GM12878 (cell line): ENCODE data around the gene PGLYRP2. TPM values are rescaled to one million over a fixed set of nuclear protein-coding genes. Genes with fewer than 3 reads are reported as not detected.
"Not testable (repeated sequence)": the region's sequence is repeated elsewhere in the genome, so short reads cannot be mapped to it uniquely, and the experiment has no call there.

Experiments used
- ATAC-seq: fragments of 200-7000 bp; cut with Tn5 transposase; 3 replicates; pipeline ENCODE4 v1.9.1; 2020; ENCODE audit warnings: mild to moderate bottlenecking, moderate library complexity
- BruUV-seq: library from RNA; stranded (reverse); fragments of 400-500 nt; replicated peaks from 2 replicates; lab custom pipeline; 2021; lab: Mats Ljungman, UMichigan
- CTCF ChIA-PET: fragments of 300-600 bp; sonication (Branson Sonifier 250); formaldehyde crosslinking; extraction: SDS; loops from one replicate; lab custom pipeline; 2021; ENCODE audit warnings: inconsistent platforms; lab: Yijun Ruan, JAX
- POLR2A ChIA-PET: fragments of 350-600 bp; formaldehyde crosslinking; extraction: SDS; loops from one replicate; lab custom pipeline; 2021; ENCODE audit warnings: inconsistent platforms; lab: Charles Lee
- RAD21 ChIA-PET: fragments of 300-600 bp; sonication (Branson Sonifier 250); formaldehyde crosslinking; loops from one replicate; lab custom pipeline; 2023; ENCODE audit warnings: antibody characterized with exemption; ENCODE audit not compliant: unreplicated experiment; lab: Charles Lee
- SMC1A ChIA-PET: fragments of 300-600 bp; sonication (Branson Sonifier 250); formaldehyde crosslinking; loops from one replicate; lab custom pipeline; 2023; ENCODE audit not compliant: unreplicated experiment, uncharacterized antibody; lab: Charles Lee
- DNase-seq: peaks from one replicate; pipeline ENCODE4 v3.0.0-alpha.2; 2011; ENCODE audit warnings: low read depth, low spot score
- FAIRE-seq: peaks from 3 replicates; lab custom pipeline; 2011; peaks lifted over from hg19 to GRCh38; lab: Jason Lieb, UNC
- H2AFZ ChIP-seq: 2 replicates; pipeline ENCODE4 v1.6.0; 2011; ENCODE audit warnings: low read depth, low read length, control low read depth; ENCODE audit not compliant: control insufficient read depth
- H3K27ac ChIP-seq: 2 replicates; pipeline ENCODE4 v1.5.1; 2011; ENCODE audit warnings: control low read depth; ENCODE audit not compliant: control insufficient read depth, insufficient read depth
- H3K27me3 ChIP-seq, 2 experiments: replicated peaks in 1 of 2; 2 replicates each; pipeline versions ENCODE4 v1.6.0 to v1.6.1; 2011; ENCODE audit warnings: low read length in 1 of 2; ENCODE audit not compliant: control insufficient read depth in 2 of 2, insufficient read depth in 2 of 2
- H3K36me3 ChIP-seq, 2 experiments: 2 replicates each; pipeline ENCODE4 v1.5.1; 2011; ENCODE audit warnings: low read length in 1 of 2; ENCODE audit not compliant: control insufficient read depth in 2 of 2, insufficient read depth in 2 of 2
- H3K4me1 ChIP-seq: 2 replicates; pipeline ENCODE4 v1.6.1; 2011; ENCODE audit warnings: mild to moderate bottlenecking, low read length, moderate library complexity, mixed read lengths; ENCODE audit not compliant: control insufficient read depth, insufficient read depth
- H3K4me2 ChIP-seq: 2 replicates; pipeline ENCODE4 v1.6.0; 2011; ENCODE audit warnings: control low read depth; ENCODE audit not compliant: control insufficient read depth, insufficient read depth
- H3K4me3 ChIP-seq: fragments of 200-600 bp; sonication (generic); 2 replicates; pipeline ENCODE4 v1.5.1; 2016
- H3K79me2 ChIP-seq: 2 replicates; pipeline ENCODE4 v1.6.0; 2011; ENCODE audit warnings: low read length; ENCODE audit not compliant: control insufficient read depth, insufficient read depth
- H3K9ac ChIP-seq: 2 replicates; pipeline ENCODE4 v1.8.0; 2011; ENCODE audit warnings: low read length, control low read depth, mixed read lengths; ENCODE audit not compliant: control insufficient read depth, insufficient read depth
- H3K9me3 ChIP-seq: replicated peaks from 3 replicates; pipeline ENCODE4 v1.5.1; 2011; ENCODE audit warnings: mild to moderate bottlenecking, low read length; ENCODE audit not compliant: control insufficient read depth, insufficient read depth
- H4K20me1 ChIP-seq: 2 replicates; pipeline ENCODE4 v1.6.0; 2011; ENCODE audit not compliant: control insufficient read depth, insufficient read depth
- ATF3 ChIP-seq: IDR thresholded peaks from 2 replicates; pipeline ENCODE4 v1.6.1; 2011; ENCODE audit warnings: low read depth, mild to moderate bottlenecking, low read length, moderate library complexity, borderline replicate concordance; ENCODE audit errors: extremely low read depth
- CHD2 ChIP-seq: IDR thresholded peaks from 2 replicates; pipeline ENCODE4 v1.6.1; 2011; ENCODE audit warnings: low read depth, low read length, improper control_type of control experiment, borderline replicate concordance
- ELK1 ChIP-seq: IDR thresholded peaks from 2 replicates; pipeline ENCODE4 v1.6.1; 2012; ENCODE audit warnings: low read depth, low read length, improper control_type of control experiment
- EP300 ChIP-seq, 2 experiments: fragments of 150-350 bp in 1 of 2; IDR thresholded peaks; 2 replicates each; pipeline ENCODE4 v1.6.1; 2011 to 2012; ENCODE audit warnings: low read depth in 2 of 2, low read length in 2 of 2, borderline replicate concordance in 1 of 2, improper control_type of control experiment in 1 of 2, inconsistent platforms in 1 of 2; ENCODE audit not compliant: control insufficient read depth in 1 of 2
- ETV6 ChIP-seq, 2 experiments: fragments of 450-650 bp in 1 of 2; IDR thresholded peaks in 1 of 2; conservative IDR thresholded peaks in 1 of 2; 2 replicates each; pipeline ENCODE4 v1.6.1; 2014; ENCODE audit warnings: antibody characterized with exemption in 1 of 2, borderline replicate concordance in 1 of 2, low read depth in 1 of 2, mild to moderate bottlenecking in 1 of 2, moderate library complexity in 1 of 2
- MYC ChIP-seq: IDR thresholded peaks from 2 replicates; pipeline ENCODE4 v1.6.1; 2011; ENCODE audit warnings: mild to moderate bottlenecking, low read length, moderate library complexity, inconsistent platforms; ENCODE audit not compliant: insufficient read depth, insufficient replicate concordance, insufficient read length, severe bottlenecking
- NFIC ChIP-seq: IDR thresholded peaks from 2 replicates; pipeline ENCODE4 v1.6.1; 2012; ENCODE audit warnings: low read depth, mild to moderate bottlenecking, inconsistent platforms, low read length, moderate library complexity
- NFYB ChIP-seq: IDR thresholded peaks from 2 replicates; pipeline ENCODE4 v1.6.1; 2011; ENCODE audit warnings: low read depth, mild to moderate bottlenecking, low read length, improper control_type of control experiment, moderate library complexity; ENCODE audit not compliant: insufficient read depth
- PAX5 ChIP-seq: IDR thresholded peaks from 2 replicates; pipeline ENCODE4 v1.6.1; 2011; ENCODE audit warnings: low read depth, low read length, borderline replicate concordance
- PML ChIP-seq: IDR thresholded peaks from 2 replicates; pipeline ENCODE4 v1.6.1; 2012; ENCODE audit warnings: low read length, inconsistent platforms
- SMAD5 ChIP-seq: IDR thresholded peaks from 2 replicates; pipeline ENCODE4 v1.6.1; 2016; ENCODE audit warnings: antibody characterized with exemption, low read depth
- SREBF2 ChIP-seq: IDR thresholded peaks from 2 replicates; pipeline ENCODE4 v1.6.1; 2012; ENCODE audit warnings: mild to moderate bottlenecking, low read length
- TCF7 ChIP-seq: IDR thresholded peaks from 2 replicates; pipeline ENCODE4 v1.6.1; 2014; ENCODE audit warnings: antibody characterized with exemption, borderline replicate concordance
- WGBS: methylation state at CpG from one replicate; pipeline ENCODE4 v1.1.6; 2016; ENCODE audit warnings: low lambda C conversion rate; ENCODE audit not compliant: insufficient replicate concordance, insufficient coverage; ENCODE audit errors: missing lambda C conversion rate; 5-methylcytosine and 5-hydroxymethylcytosine counted together
- in situ Hi-C: fragments of 300-500 bp; cut with MboI; formaldehyde crosslinking; loops from 9 replicates; pipeline ENCODE4 v1.14.3; 2018; ENCODE audit warnings: mixed read lengths
- intact Hi-C: fragments of 100-400 bp; cut with micrococcal nuclease; formaldehyde crosslinking; loops from one replicate; pipeline ENCODE4 v1.14.2; 2022; ENCODE audit not compliant: unreplicated experiment
- polyA plus RNA-seq, 11 experiments: library from polyadenylated mRNA; depleted of rRNA in 4 of 11; unstranded in 6 of 11; stranded (reverse) in 5 of 11; fragments of >200 nt; fragmentation: Nextera tagmentation in 4 of 11; fragmentation: Illumina TruSeq in 1 of 11; extraction: Ambion mirVana in 4 of 11; extraction: Trizol in 1 of 11; gene quantifications; 1 replicate in 1 of 11; 2 replicates in 10 of 11; pipeline versions ENCODE4 v1.2.1 to v1.2.3, GENCODE V29; 2011 to 2016; ENCODE audit warnings: inconsistent platforms in 2 of 11, missing spikeins in 2 of 11, low read depth in 1 of 11
- total RNA-seq, 4 experiments: library from RNA; depleted of rRNA in 3 of 4; stranded (reverse); fragments of >200 nt in 3 of 4; fragmentation: Illumina TruSeq in 1 of 4; extraction: Trizol in 1 of 4; gene quantifications; 2 replicates each; pipeline versions ENCODE4 v1.2.1 to v1.2.3, GENCODE V29; 2013 to 2021

PGLYRP2 gene
- total and polyA plus RNA-seq, 10 of the 15 experiments (the other 5 are each of a cell fraction or from before 2014, with no cell fraction given): 0.15 to 0.48 (median 0.26) TPM; not detected in 5

GRCh38 chr19:15516363-15516762 lies 37.1 kb upstream of the PGLYRP2 start:
- in situ Hi-C loops: no loop called here
- TF ChIP-seq MYC (no peak), SMAD5 (no peak), EP300 (IDR thresholded peaks at IDR 0.05; ENCODE audit: borderline replicate concordance in 1 of 2, control insufficient read depth in 1 of 2, low read depth in 2 of 2, low read length in 2 of 2) (no peak), NFYB (no peak), TCF7 (no peak), ELK1 (no peak), ETV6 (conservative IDR thresholded peaks at IDR 0.05 in 1 of 2, IDR thresholded peaks at IDR 0.05 in 1 of 2; ENCODE audit: borderline replicate concordance in 1 of 2, low read depth in 1 of 2) (no peak), PML (no peak), ATF3 (no peak), SREBF2 (no peak), NFIC (no peak), CHD2 (no peak), PAX5 (no peak)
- Histone ChIP-seq H3K4me1 (no peaks in the 10 kb centered on the region), H3K27ac (no peak overlapping the region), H3K9me3 (no peaks in the 10 kb centered on the region; the same call in 1 of the 3 replicates), H3K36me3 (no peaks in the 10 kb centered on the region), H3K4me3 (no peak overlapping the region), H3K9ac (no peak overlapping the region), H3K4me2 (no peak overlapping the region), H3K27me3 (no peaks in the 10 kb centered on the region), H3K79me2 (no peaks in the 10 kb centered on the region), H4K20me1 (no peaks in the 10 kb centered on the region), H2AFZ (no peak overlapping the region)
- SMC1A ChIA-PET: no interaction called here
- no peak for DNase-seq
- 43% methylated on average over 3 of the region's 3 CpGs for WGBS
- FAIRE-seq: no peak
- ATAC-seq: no peak
- RAD21 ChIA-PET: no interaction called here
- CTCF ChIA-PET: no interaction called here
- no TSS peak for BruUV-seq
- intact Hi-C loops: no loop called here
- POLR2A ChIA-PET: no interaction called here

GRCh38 chr19:15515227-15515625 lies 35.9 kb upstream of the PGLYRP2 start:
- intact Hi-C loops, H3K4me3 ChIP-seq, POLR2A ChIA-PET, H3K36me3 ChIP-seq, H4K20me1 ChIP-seq, BruUV-seq, H3K4me2 ChIP-seq, FAIRE-seq, H3K9ac ChIP-seq, DNase-seq, ATAC-seq, H3K79me2 ChIP-seq, H3K9me3 ChIP-seq, CTCF ChIA-PET, RAD21 ChIA-PET, H3K27ac ChIP-seq, H2AFZ ChIP-seq, SMC1A ChIA-PET, H3K27me3 ChIP-seq, H3K4me1 ChIP-seq, in situ Hi-C loops: not testable (repeated sequence)
- 87% methylated on average over 9 of the region's 9 CpGs for WGBS
